8988T (cell line): Measurements from ENCODE around the gene CDC42EP4.
"Not testable (repeated sequence)": the region's sequence is repeated elsewhere in the genome, so short reads cannot be mapped to it uniquely, and the experiment has no call there.

Source experiments
- DNase-seq: peaks from one replicate; pipeline ENCODE4 v3.0.0; 2011

Gene CDC42EP4

GRCh38 chr17:73274490-73274889 lies 37.3 kb downstream of the CDC42EP4 start:
- no peak for DNase-seq

DNA sequence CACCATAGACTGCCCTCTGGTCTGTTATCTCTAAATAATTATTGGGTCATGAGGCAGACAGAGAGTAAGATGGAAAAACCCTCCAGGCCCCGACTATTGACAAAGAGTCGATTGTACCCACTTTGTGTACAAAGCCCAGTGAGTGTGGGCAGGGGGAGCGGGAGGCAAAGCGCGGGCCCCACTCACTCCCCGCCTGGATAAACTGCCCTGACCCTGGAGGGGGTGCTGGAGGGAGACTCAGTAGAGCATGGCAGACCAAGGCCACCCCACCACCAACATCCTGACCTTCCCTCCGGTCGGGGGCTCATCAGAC lies 38.9 kb downstream of the CDC42EP4 start:
- no peak for DNase-seq

DNA sequence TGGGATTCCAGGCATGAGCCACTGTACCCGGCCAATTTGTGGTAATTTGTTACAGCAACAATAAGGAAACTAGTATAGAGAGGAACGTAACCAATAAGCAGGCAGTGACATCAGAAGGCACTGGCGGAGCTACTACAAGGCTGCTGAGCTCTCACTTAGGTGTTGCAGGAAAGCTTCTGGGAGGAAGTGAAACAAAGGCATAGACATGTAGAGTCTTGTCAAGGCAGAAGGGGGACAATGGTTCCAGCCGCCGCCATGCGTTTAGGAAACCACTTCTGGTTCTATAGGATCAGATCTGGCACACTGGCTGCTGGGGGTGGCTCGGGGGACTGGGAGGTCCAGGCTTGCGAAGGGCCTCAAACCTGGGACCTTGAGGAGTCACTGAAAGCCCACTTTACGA lies 40.7 kb downstream of the CDC42EP4 start:
- DNase-seq: no peak

DNA sequence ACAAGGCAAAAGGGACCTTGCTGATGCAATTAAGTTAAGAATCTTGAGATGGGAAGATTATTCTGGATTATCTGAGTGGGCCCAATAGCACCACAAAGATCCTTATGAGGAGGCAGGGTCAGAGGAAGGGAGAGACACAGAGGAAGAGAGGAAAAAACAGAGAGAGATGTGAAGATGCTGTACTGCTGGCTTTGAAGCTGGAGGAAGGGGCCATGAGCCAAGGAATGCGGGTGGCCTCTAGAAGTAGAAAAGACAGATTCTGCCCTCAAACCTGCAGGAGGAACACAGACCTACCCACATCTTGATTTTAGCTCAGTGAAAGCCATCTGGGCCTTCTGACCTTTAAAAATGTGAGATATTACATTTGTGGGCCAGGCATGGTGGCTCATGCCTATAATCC lies 42.0 kb downstream of the CDC42EP4 start:
- no peak for DNase-seq

- no peak for DNase-seq
Observed at GRCh38 chr17:73269329-73269615, 42.5 kb downstream of the CDC42EP4 start.

DNA sequence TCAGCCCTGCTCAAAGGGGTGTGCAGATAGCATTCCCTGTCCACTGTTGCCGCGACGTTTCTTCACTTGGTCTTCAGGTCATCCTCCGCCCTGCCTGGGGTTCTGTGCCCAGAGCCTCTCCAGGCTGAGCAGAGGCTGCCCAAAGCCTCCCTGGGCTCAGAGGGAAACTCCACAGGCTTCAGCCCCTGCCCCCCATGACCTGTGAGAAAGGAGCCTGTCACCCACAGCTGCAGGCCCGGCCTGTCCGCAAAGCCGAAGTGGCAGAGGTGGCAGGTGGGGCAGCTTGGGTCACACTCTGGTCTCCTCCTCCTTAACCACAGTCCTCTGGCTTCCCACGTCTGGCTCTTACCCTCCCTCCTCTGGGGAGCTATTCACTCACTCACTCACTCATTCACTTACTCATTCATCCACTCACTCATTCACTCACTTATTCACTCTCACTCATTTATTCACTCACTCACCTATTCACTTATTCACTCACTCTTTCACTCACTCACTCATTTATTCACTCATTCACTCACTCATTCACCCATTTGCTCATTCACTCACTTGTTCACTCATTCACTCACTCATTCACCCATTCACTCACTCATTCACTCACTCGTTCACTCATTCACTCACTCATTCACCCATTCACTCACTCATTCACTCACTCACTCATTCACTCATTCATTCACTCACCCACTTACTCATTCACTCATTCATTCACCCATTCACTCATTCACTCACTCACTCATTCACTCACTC lies 43.0 kb downstream of the CDC42EP4 start:
- DNase-seq: no peak

DNA sequence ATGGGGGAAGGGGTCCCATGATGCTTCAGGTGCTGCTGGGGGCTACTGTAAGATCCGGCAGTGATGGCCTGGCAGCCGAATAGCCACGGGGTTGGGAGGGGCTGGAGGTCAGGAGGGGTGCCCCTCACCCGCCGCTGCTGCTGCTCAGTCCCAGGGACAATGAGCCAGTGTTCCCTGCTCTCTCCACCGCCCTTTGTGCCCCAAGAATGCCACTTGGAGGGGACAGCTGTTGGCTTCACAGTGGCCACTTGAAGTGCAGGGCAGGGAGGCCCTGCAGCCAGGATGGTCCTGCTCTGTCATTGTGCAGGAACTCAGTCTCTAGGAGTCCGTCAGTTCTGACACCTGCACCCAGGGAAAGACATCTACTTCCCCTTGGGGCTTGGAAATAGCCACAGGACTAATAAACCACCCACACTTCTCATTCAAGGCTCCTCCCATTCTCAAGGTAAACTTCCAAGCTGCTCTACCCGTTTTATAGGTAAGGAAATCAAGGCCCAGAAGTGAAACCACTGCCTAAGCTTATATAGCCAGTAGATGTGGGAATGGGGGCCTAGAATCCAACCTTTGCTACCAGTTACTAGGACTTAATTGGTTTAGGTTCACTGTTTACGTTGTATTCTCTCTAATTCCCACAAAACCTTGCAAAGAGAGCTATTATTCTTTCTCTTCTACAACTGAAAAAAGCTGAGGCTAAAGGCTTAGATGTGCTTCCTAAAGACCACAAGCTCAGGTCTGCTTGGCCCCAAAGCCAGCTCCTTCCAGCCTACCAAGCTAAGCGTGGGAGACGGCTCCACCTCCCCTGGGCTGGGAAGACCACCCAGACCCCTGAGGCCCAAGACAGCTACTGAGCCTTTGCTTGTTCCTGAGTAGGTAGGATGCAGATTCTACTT lies 43.9 kb downstream of the CDC42EP4 start:
- DNase-seq: no peak

DNA sequence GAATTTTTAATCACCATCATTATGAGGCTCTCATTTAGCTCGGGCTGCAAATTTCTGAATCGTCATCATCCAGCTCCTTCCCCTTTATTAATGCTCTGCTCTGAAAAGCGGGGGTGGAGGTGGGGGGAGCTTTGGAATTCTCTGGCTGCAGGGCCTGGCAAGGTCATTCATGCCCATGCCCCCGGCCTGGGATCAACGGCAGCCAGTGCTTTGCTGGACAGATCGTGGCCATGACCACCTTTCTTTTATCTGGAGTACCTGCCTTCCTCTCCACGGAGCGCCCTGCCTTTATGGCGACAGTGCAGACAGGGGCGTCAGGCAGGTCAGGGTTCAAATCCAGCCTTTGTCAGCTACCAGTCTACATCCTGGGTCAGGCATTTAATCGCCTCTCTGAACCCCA lies 45.0 kb downstream of the CDC42EP4 start:
- no peak for DNase-seq

DNA sequence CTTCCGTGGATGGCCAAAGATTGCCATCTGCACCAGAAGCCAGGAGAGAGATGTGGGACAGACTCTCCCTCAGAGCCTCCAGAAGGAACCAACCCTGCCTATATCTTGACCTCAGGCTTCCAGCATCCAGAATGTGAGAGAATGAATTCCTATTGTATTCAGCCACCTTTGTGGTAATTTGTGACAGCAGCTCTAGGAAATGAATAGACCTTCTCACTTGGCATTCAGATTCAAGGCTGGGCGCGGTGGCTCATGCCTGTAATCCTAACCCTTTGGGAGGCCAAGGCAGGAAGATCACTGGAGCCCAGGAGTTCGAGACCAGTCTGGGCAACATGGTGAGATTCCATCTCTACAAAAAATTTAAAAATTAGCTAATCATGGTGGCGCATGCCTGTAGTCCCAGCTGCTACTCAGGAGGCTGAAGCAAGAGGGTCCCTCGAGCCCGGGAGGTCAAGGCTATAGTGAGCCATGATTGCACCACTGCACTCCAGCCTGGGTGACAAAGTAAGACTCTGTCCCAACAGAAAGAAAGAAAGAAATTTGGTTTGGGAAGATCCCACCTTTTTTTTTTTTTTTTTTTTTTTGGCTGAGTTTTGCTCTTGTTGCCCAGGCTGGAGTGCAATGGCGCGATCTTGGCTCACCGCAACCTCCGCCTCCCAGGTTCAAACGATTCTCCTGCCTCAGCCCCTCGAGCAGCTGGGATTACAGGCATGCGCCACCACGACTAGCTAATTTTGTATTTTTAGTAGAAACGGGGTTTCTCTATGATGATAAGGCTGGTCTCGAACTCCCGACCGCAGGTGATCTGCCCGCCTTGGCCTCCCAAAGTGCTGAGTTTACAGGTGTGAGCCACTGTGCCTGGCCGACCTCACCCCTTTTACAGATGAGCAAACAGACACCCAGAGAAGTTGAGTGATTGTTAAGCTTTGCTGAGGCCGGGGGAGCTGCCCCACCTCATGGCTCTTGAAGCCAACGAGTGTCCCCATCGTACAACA lies 45.9 kb downstream of the CDC42EP4 start:
- no peak for DNase-seq

- not testable (repeated sequence) for DNase-seq
Observed at GRCh38 chr17:73264448-73264847, 47.4 kb downstream of the CDC42EP4 start.

DNA sequence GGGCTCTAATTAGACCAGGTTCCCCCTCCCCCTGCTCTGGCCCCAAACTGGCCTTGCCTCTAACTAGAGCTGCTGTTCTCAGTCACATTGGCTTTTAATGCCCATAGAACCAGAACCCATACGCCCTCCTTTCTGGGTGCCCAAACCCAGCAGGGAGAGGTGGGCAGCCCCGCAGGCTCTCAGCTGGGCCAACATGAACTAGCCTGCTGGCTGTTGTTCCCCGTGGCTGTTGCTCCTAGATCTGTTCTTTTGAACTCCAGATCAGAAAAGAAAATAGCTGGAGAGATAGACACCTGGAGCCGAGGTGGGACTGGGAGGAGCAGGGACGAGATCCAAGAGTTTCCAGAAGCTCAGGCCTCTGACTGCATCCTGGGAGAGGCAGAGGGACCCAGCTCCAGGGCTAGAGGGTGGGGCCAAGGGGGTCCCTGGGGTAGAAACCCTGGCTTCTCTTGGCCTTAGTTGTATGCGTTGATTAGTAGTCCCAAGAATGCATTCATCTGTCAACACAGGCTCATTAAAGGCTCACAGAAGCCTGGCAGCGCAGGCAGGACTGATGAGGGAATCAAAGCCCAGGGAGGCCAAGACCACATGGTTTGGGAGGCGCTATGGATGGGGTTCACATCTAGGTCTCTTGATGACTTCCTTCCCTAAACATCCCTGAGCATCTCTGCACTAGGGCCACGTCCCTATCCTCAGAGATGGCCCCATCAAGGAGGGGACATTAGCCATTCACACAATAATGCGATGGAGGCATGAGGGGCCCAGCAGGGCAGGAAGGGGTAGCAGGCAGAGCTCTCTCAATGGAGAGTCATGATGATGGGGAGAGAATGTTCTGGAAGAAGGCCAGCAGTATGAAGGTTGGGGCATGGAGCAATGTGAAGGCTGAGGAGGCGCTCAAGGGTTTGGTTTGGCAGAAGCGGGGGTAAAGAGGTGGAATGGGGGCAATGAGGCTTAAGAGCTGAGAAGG lies 48.8 kb downstream of the CDC42EP4 start:
- no peak for DNase-seq

GRCh38 chr17:73261952-73262675 lies 49.7 kb downstream of the CDC42EP4 start:
- DNase-seq: no peak

DNA sequence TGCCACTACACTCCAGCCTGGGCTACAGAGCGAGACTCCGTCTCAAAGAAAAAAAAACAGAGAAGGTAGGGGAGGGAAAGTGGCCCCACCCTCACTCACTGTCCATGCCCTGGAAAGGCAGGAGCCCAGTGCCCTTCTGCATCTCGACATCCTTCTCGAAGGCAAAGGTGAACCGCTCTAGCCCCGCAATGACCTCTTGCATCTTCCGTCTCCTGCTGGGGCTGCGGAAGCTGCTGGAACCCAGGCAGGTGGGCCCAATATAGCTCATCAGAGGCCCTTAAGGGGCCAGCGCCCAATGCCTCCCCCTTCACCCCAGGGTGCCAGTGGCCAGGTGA lies 50.2 kb downstream of the CDC42EP4 start, which contains the start of gene CPSF4L:
TSS of gene CPSF4L (minus strand) at position 264 of the 335 bp plus-strand sequence. CDS start at position 202, 62 bp downstream.
- DNase-seq: no peak

DNA sequence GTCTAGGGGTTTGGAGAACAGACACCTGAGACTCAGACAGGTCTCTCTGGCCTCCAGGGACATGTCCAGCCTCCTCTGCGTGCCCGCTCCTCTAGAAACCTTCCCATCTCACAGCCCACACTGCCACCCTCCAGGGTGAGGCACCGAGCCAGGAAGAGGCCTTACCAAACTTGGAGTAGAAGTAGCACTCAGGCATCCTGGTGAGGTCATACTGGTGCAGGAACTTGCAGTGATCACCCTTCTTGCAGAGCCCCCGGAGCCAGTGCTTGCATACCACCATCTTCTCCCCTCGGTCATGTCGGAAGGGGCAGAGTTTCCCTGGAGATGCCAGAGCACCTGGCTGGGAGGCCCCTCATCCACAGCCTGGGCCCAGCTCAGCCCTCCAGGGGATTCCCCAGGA lies 54.3 kb downstream of the CDC42EP4 start:
- no peak for DNase-seq

DNA sequence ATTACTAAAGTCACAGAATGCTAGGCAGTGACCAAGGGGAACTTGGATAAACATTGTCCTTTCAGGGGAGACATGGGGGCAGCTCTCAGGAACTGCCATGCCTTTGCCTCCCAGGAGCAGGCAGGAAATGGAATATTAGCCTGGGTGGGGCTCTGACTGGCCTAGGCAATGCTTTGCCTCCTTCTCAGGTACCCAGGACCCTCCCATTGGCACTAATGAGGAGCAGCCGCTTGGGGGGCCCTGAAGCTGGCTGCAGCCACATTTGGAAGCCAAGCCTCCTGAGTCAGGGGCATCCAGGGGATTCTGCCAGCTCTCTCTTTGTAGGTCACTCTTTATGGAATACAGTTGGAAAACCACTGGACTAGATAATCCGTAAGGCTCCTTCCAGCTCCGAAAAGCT lies 55.6 kb downstream of the CDC42EP4 start:
- no peak for DNase-seq

- no peak for DNase-seq
Observed at GRCh38 chr17:73255671-73256181, 56.1 kb downstream of the CDC42EP4 start.

DNA sequence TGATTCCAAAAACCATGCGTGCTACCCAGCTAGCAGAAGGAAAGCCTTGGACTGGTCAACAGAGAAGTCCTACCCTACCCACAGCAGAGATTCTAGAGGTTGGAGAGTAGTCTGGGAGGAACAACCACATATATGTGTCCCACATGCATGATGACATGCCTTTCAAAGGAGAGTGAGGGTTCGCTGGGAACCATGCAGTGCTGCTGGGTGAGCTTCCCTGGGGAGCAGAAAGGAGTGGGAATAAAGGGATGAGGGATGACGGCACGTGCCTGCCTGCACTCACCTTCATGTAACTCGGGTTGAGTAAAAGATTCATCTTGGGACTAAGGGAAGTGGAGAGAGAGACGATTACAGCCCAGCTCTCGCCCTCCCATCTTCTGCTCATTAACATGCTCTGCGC lies 59.9 kb downstream of the CDC42EP4 start:
- no peak for DNase-seq

DNA sequence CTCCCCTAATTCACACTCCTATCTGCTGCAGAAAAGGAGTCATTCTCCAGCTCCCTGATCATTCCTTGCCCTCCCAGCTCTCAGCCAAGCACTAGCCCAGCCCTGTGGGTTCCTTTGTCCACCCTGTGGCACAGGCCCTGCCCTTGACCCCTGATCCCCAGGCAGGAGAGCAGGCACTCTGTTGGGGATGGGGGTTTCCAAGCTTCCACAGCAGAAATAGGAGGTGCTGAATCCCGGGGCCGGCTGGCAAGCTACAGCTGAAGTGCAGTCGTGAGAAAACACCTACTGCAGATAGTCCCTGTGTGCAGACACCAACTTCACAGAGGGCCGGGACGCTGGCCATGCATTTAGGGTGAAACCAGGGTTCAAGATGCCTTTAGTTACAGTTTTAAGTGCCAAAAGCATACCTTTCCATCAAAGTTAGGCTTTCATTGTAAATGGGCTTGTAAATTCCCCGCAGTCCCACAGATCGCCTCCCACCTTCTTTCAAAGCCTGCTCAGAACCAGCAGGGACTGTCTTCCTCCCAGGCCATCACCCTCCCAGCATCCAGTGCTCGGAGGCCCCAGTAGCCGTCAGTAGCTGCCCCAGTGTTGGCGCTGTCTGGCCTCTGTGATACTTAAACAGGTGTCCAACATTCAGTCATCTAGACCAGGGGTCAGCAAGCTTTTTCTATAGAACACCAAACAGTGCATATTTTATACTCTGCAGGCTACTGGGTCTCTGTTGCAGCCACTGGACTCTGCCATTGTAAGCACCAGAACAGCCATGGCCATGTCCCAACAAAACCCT lies 60.8 kb downstream of the CDC42EP4 start:
- DNase-seq: no peak

DNA sequence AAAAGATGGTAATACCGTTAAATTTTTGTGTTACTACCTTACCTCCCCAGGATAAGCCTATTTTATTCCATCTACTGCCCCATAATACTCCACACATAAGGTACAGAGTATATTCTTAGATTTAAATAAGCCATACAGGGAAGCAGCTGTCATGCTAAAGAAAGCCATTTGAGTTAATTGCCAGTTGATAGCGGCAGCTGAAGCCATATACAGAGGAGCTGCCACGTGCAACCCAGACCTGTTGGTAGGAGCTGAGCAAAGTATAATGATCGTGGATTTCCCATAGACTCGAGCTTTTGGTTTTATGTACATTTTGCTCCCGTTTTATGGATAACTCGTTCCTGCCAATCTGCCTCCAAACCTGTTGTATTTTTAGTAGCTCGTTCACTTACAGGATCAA lies 62.1 kb downstream of the CDC42EP4 start:
- no peak for DNase-seq

- no peak for DNase-seq
Observed at GRCh38 chr17:73248532-73248931, 63.3 kb downstream of the CDC42EP4 start.
